ENCODE data around the gene SCUBE3.

SCUBE3 gene

GRCh38 chr6:35190306-35190705 is 23.4 kb upstream of the SCUBE3 start:
- ATAC-seq (ENCODE audit: insufficient read depth, low read depth) (no peak), DNase-seq (no peak)
- H2AFZ ChIP-seq (ENCODE audit: low read depth, low read length), result no peak overlapping the region
- H3K9ac ChIP-seq (ENCODE audit: low read depth, low read length), result no peak overlapping the region
- H3K36me3 ChIP-seq (ENCODE audit: insufficient read depth, low read length), result no peaks in the 10 kb centered on the region
- peaks cover 12% of the 10 kb centered on the region for H3K27me3 ChIP-seq (ENCODE audit: insufficient read depth, low read length, poor library complexity)
- no peak overlapping the region for H3K27ac ChIP-seq (ENCODE audit: low read length)
- H3K4me1 ChIP-seq (ENCODE audit: insufficient read depth, low read length), result no peaks in the 10 kb centered on the region
- no peaks in the 10 kb centered on the region for H3K9me3 ChIP-seq (ENCODE audit: insufficient read depth, low read length, severe bottlenecking)
- no peaks in the 10 kb centered on the region for H4K20me1 ChIP-seq (ENCODE audit: insufficient read depth, low read length)
- no peak overlapping the region for H3K4me2 ChIP-seq (ENCODE audit: insufficient read depth, low read length)
- no peaks in the 10 kb centered on the region for H3K79me2 ChIP-seq (ENCODE audit: insufficient read depth, low read length)
- no peak overlapping the region for H3K4me3 ChIP-seq (ENCODE audit: low read depth in 1 of 2, low read length in 2 of 2)
- TF ChIP-seq CTCF (IDR thresholded peaks at IDR 0.05; ENCODE audit: borderline replicate concordance, extremely low read depth, low read length, poor library complexity, severe bottlenecking) (no peak), EZH2 (IDR thresholded peaks at IDR 0.05; ENCODE audit: borderline replicate concordance, low read depth, low read length, severe bottlenecking) (no peak)

- H3K4me2 ChIP-seq (ENCODE audit: insufficient read depth, low read length), result no peak overlapping the region
- no peak overlapping the region for H2AFZ ChIP-seq (ENCODE audit: low read depth, low read length)
- H3K27me3 ChIP-seq (ENCODE audit: insufficient read depth, low read length, poor library complexity), result peaks cover 13% of the 10 kb centered on the region
- no peaks in the 10 kb centered on the region for H3K79me2 ChIP-seq (ENCODE audit: insufficient read depth, low read length)
- no peak overlapping the region for H3K4me3 ChIP-seq (ENCODE audit: low read depth in 1 of 2, low read length in 2 of 2)
- no peaks in the 10 kb centered on the region for H4K20me1 ChIP-seq (ENCODE audit: insufficient read depth, low read length)
- no peak for TF ChIP-seq CTCF (IDR thresholded peaks at IDR 0.05; ENCODE audit: borderline replicate concordance, extremely low read depth, low read length, poor library complexity, severe bottlenecking)
- TF ChIP-seq EZH2 (IDR thresholded peaks at IDR 0.05; ENCODE audit: borderline replicate concordance, low read depth, low read length, severe bottlenecking), result no peak
- no peak overlapping the region for H3K27ac ChIP-seq (ENCODE audit: low read length)
- DNase-seq, result no peak
- no peaks in the 10 kb centered on the region for H3K9me3 ChIP-seq (ENCODE audit: insufficient read depth, low read length, severe bottlenecking)
- no peaks in the 10 kb centered on the region for H3K4me1 ChIP-seq (ENCODE audit: insufficient read depth, low read length)
- no peaks in the 10 kb centered on the region for H3K36me3 ChIP-seq (ENCODE audit: insufficient read depth, low read length)
- ATAC-seq (ENCODE audit: insufficient read depth, low read depth), result no peak
- no peak overlapping the region for H3K9ac ChIP-seq (ENCODE audit: low read depth, low read length)
These were observed 21.9 kb upstream of the SCUBE3 start for GRCh38 chr6:35191889-35192288.

- Histone ChIP-seq H2AFZ (ENCODE audit: low read depth, low read length) (no peak overlapping the region), H3K27me3 (ENCODE audit: insufficient read depth, low read length, poor library complexity) (peaks cover 10% of the 10 kb centered on the region), H3K4me2 (ENCODE audit: insufficient read depth, low read length) (no peak overlapping the region), H4K20me1 (ENCODE audit: insufficient read depth, low read length) (no peaks in the 10 kb centered on the region), H3K9ac (ENCODE audit: low read depth, low read length) (no peak overlapping the region), H3K4me3 (ENCODE audit: low read depth in 1 of 2, low read length in 2 of 2) (no peak overlapping the region), H3K79me2 (ENCODE audit: insufficient read depth, low read length) (no peaks in the 10 kb centered on the region), H3K9me3 (ENCODE audit: insufficient read depth, low read length, severe bottlenecking) (no peaks in the 10 kb centered on the region), H3K27ac (ENCODE audit: low read length) (no peak overlapping the region), H3K4me1 (ENCODE audit: insufficient read depth, low read length) (no peaks in the 10 kb centered on the region), H3K36me3 (ENCODE audit: insufficient read depth, low read length) (no peaks in the 10 kb centered on the region)
- ATAC-seq (ENCODE audit: insufficient read depth, low read depth) (no peak), DNase-seq (no peak)
- no peak for TF ChIP-seq EZH2 (IDR thresholded peaks at IDR 0.05; ENCODE audit: borderline replicate concordance, low read depth, low read length, severe bottlenecking)
- TF ChIP-seq CTCF (IDR thresholded peaks at IDR 0.05; ENCODE audit: borderline replicate concordance, extremely low read depth, low read length, poor library complexity, severe bottlenecking), result no peak
These were observed 21.4 kb upstream of the SCUBE3 start for GRCh38 chr6:35192301-35192860.

GRCh38 chr6:35194390-35194789 is 19.4 kb upstream of the SCUBE3 start:
- Histone ChIP-seq H3K27me3 (ENCODE audit: insufficient read depth, low read length, poor library complexity) (peaks cover 10% of the 10 kb centered on the region), H3K27ac (ENCODE audit: low read length) (no peak overlapping the region), H3K36me3 (ENCODE audit: insufficient read depth, low read length) (no peaks in the 10 kb centered on the region), H3K9me3 (ENCODE audit: insufficient read depth, low read length, severe bottlenecking) (no peaks in the 10 kb centered on the region), H3K4me2 (ENCODE audit: insufficient read depth, low read length) (no peak overlapping the region), H3K4me1 (ENCODE audit: insufficient read depth, low read length) (no peaks in the 10 kb centered on the region), H3K4me3 (ENCODE audit: low read depth in 1 of 2, low read length in 2 of 2) (no peak overlapping the region), H2AFZ (ENCODE audit: low read depth, low read length) (no peak overlapping the region), H3K9ac (ENCODE audit: low read depth, low read length) (no peak overlapping the region), H3K79me2 (ENCODE audit: insufficient read depth, low read length) (no peaks in the 10 kb centered on the region), H4K20me1 (ENCODE audit: insufficient read depth, low read length) (no peaks in the 10 kb centered on the region)
- DNase-seq (no peak), ATAC-seq (ENCODE audit: insufficient read depth, low read depth) (no peak)
- TF ChIP-seq CTCF (IDR thresholded peaks at IDR 0.05; ENCODE audit: borderline replicate concordance, extremely low read depth, low read length, poor library complexity, severe bottlenecking), result no peak
- no peak for TF ChIP-seq EZH2 (IDR thresholded peaks at IDR 0.05; ENCODE audit: borderline replicate concordance, low read depth, low read length, severe bottlenecking)
